Lung microvascular endothelial cell (primary cell): ENCODE results near the gene CD300LD. TPM values are rescaled to one million over a fixed set of nuclear protein-coding genes. Genes with fewer than 3 reads are reported as not detected.

Experiments
- DNase-seq, 2 donors: peaks; one replicate each; pipeline versions ENCODE4 v3.0.0 to v3.0.0-alpha.2; 2010; ENCODE audit warnings: low read depth in 2 of 2
- total RNA-seq: library from RNA; depleted of rRNA; stranded (reverse); fragments of >200 nt; gene quantifications from 2 replicates; pipeline ENCODE4 v1.2.1, GENCODE V29; 2014

Gene CD300LD
- total RNA-seq, 1 donor from 2014 or later, result not detected

DNA sequence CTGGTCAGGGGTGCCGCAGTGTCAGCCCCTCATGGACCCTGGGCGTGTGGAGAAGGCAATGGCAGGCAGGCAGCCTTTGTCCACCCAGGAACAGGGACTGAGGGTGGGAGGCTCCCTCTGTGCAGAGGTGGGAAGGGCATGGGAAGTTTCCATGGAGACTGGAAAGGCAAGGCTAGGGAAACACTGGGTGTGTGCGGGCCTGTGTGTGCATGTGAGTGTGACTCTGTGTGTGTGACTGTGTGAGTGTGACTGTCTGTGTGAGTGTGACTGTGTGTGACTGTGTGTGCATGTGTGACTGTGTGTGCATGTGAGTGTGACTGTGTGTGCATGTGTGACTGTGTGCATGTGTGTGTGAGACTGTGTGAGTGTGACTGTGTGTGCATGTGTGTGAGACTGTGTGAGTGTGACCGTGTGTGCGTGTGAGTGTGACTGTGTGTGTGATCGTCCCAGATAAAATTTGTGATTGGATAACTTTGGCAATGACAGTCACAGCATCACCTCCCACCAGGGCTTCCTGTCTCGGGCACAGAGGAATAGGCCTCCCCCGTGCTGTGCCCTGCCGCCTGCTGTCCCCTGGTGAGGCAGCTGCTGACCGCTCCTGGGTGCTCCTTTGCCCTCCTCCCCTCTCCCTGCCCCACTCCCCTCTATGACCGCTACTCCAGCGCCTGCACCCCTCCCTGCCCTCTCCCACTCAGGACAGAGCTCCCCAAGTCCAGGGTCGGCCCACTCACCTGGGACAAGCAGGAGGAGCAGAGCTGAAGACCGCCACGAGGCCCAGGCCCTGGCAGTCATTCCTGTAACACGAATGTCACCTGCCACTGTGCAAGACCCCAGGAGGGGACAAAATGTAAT lies 46.9 kb downstream of the CD300LD start:
- DNase-seq, result no peak

DNA sequence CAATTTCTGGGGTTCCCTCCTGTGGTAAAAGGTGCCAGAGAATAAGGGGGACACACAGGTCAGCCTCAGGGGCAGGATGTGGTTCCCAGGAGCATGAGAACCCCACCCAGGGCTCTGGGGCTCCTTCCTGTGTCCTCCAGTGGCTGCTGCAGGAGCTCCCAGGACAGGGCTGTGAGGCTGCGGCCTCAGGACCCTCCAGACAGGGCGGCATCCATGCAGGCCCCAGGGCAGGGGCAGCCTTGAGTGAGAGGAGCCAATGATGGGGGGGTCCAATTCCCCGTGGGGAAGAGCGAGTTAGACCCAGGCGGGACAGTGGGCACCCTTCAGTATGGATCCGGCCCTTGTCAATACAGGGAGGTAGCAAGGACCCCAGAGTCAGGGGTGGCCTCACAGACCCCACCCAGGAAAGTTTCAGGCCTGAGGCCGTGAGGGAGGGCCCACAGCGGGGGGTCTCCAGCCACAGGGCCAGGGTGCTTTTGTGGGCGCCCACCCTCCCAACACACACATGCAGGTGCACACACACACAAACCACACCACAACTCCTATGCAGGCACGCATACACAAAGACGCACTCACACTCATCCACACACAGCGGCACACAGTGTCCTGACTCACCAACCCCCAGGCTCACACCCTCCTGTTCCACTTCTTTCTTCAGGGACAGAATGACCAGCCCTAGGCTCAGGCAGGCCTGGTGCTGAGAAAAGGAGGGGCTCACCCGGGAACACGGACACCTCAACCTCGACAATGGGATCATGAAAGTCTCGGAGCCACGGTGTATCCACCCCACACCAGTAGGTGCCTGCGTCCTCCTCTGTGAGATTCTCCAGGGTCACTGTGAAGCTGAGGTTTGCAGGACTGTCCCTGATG lies 48.0 kb downstream of the CD300LD start:
- no peak for DNase-seq

DNA sequence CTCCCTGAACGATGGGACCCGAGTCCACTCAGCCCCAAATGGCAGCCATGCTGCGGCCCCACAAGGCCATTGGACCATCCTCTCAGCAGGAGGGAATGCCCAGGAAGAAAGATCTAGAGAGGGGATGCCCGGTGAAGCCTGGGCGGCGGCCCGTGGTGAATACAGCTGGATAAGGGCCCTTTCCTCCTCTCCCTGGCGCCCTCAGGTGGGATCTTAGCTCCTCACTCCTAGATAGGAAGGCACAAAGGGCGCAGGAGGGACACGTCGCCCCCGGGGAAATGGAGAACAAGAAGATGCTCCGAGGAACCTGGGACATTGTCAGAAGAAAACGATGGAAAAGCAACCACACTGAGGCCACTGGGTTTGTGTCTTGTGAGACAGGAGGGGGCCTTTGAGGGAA lies 48.7 kb downstream of the CD300LD start:
- no peak for DNase-seq

DNA sequence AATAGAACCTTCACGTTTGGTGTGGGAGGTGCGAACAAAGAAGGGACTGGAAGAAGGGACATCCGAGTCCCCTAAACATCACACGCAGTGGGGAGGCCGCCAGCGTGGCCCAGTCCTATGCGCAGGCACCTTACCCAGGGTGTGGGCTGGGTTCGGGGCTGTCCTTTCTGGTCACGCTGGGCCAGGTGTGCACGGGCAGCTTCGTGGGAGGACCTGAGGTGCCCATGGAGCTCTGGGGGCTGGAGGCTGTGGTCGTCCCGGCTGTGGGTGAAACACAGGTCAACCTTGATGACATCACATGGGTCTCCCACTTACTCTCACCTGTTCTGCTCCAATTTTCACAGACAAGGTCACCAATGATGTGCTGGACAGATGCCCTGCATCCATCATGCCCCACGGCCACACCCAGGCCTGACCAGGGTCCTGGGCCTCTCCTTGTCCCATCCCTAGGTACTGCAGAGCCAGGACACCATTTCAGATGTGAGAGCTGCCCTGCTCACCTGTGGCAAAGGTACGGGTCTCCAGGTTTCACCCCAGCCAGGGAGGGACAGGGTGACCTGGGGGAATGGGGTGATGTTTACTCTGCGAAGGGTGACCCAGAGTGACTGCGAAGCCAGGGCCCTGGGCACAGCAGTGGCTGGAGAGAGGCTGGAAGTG lies 49.2 kb downstream of the CD300LD start:
- DNase-seq, result no peak

DNA sequence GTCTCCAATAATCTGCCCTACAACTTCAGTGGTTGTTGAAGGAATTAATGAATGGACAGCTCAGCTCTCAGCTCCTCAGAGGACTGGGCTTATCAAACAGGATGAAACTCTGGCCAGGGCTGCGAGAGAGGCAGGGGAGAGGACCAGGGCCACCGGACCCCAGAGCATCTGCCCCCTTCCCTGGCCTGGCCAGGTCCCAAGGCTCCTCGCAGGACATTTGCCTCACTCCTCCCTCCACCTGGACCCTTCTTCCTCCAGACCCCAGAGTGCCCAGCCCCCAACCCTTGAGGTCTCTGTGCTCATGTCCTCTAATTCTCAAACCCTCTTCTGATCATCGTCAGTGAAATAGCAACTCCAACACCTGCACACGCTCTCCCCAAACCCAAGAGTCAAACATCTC lies 49.9 kb downstream of the CD300LD start:
- DNase-seq, result no peak

DNA sequence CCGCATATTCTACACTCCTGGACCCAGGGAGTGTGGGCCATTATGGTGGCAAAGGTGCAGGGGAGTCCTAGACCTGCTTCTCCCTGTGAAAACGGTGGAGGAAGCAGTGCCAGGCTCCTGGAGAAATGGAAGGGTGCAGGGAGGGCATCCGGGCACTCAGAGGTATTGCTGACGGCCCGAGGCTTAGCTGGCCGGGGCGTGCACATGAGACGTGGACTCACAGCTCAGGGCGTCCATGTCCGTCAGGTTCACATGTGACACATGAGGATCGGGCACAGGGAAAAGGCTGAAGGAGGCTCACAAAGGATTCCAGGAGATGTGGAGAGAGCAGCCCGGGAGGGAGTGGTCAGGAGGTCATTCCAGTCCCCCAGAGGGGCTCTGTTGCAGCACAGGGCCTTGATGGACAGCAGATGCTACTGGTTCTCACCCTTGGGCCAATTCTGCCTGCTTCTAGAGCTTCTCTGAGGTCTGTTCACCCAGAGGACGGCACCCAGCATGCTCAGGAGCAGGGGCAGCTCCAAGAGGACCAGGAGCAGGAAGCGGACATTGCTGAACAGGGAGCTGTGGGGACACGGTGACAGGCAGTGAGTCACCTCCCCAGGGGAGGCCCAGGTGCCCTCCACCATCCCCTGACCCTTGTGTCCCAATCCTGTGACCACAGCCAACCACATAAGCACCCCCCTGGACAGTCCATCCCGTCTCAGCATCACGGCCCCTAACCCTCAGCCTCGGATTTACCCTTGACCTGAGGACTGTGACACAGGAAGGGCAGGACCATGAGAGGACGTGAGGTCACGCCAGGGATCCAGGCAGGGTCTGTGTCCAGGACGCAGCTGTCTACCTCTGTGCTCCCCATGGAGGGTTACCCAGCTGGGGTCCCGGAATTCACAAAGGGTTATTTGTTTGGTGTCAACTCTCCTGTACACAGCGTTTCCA lies 50.6 kb downstream of the CD300LD start:
- DNase-seq, result no peak

DNA sequence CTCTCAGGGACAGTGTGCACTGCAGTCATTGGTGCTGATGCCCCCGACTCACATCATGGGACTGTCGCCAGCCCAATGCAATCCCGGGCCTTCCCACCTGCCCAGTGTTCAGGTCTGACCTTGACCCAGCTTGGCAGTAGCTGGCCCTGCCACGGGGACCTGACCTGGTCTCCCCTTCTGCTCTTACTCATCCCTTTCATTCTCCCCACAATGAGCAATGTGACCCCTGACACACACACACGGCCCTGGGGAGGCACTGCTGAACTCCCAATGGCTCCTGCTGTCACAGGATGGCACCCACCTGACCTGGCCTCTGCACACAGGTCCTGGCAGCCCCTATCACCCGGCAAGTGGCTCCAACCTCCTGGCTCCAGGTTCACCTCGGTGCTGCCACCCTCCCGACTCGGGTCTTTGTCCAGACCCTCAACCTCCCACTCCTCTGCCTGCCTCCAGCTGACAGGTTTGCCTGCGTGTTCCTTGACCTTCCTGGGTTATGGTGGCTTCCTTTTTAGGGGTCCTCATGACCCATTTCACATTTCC lies 52.7 kb downstream of the CD300LD start:
- DNase-seq, result no peak

DNA sequence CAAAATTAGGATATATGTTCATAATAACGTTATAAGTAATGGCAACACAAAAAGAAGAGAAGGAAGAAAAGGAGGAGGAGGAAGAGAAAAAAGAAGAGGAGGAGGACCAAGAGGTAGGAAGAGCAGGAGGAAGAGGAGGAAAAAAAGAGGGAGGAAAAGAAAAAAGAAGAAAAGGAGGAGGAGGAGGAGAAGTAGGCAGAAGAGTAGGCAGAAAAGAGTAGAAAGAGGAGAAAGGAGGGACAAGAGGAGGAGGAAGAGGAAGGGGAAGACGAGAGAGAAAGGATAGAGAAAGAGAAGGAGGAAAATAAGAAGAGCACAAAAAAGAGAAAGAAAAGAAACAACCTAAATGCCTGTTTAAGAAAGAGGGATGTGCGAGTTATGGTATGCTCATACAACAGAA lies 55.2 kb downstream of the CD300LD start:
- no peak for DNase-seq

DNA sequence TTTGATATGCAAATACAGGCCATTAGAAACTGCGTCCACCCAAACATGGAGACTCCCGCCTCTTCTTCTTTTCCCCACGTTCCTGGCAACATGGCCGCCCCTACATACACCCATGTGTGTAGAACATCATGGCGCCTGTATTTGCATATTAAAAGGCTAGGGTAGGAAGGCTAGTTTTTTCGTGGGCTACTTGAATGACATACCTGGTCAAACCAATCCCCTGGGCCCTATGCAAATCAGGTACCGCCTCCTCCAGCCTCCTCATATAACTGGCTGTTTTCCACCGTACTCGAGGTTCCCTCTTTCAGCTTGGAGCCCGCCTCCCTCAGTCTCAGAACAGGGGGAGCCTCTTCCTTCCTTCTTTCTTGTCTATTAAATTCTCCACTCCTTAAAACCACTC lies 60.0 kb downstream of the CD300LD start:
- DNase-seq, result no peak

DNA sequence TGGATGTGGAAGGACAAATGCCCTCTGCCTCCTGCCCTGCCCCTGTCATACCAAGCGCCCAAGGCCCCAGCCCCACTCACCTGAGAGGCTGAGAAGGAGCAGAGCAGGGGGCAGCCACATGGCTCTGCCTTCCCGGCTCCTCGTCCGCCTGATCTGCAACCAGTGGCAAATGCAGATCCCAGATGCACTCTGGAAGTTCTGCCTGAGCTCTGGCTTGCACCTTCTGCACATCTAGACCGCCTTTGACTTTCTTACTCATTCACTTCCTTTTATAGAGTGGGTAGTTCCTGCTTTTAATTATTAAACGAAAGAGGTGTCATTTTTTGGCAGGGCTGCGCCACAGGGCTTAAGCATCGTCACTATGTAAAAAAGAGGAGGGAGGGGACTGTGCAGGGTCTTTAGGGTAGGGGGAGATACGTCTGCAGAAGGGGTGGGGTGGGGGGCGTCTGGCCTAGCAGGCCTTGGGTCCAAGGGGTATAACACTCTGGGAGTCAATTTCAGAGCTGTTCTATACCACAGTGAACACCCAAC lies 60.8 kb downstream of the CD300LD start, which contains the start of gene CD300LB:
TSS of gene CD300LB (minus strand) at position 245 of the 531 bp plus-strand sequence. CDS start at position 120, 125 bp downstream.
- DNase-seq, result no peak

DNA sequence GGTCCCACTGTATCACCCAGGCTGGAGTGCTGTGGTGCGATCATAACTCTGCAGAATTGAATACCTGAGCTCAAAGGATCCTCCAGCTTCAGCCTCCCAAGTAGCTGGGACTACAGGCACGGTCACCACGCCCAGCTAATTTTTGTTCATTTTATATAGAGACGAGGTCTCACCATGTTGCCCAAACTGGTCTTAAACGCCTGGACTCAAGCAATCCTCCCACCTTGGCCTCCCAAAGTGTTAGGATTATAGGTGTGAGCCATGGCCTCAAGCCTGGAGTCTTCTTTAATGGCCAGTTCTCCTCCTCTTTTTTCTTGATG lies 61.3 kb downstream of the CD300LD start:
- no peak for DNase-seq

Other genes with a start within 250 kb of the CD300LD start
- gene BTBD17, start 230.4 kb downstream of the CD300LD start, total RNA-seq, result not detected in 2 replicates
- gene GPR142, start 224.8 kb downstream of the CD300LD start, total RNA-seq, result not detected in 2 replicates
- 0.22 and 0.40 TPM in 2 replicates for gene GPRC5C, start 160.2 kb downstream of the CD300LD start, total RNA-seq
- not detected in 2 replicates for gene CD300A, start 125.6 kb downstream of the CD300LD start, total RNA-seq
- gene CD300LB, start 60.8 kb downstream of the CD300LD start, total RNA-seq, result not detected in 2 replicates
- gene CD300C, start 46.2 kb downstream of the CD300LD start, total RNA-seq, result not detected in 2 replicates
- not detected in 2 replicates for gene CD300H, start 24.8 kb downstream of the CD300LD start, total RNA-seq
- gene CD300E, start 31.5 kb upstream of the CD300LD start, total RNA-seq, result not detected in 2 replicates
- gene CD300LF, start 120.6 kb upstream of the CD300LD start, total RNA-seq, result not detected in 2 replicates
- 0.20 and 0.22 TPM in 2 replicates for gene RAB37, start 145.0 kb upstream of the CD300LD start, total RNA-seq
- gene NHERF1, start 156.3 kb upstream of the CD300LD start, total RNA-seq, result 4.4 and 4.6 TPM in 2 replicates
- gene NAT9, start 184.1 kb upstream of the CD300LD start, total RNA-seq, result 15.5 and 20.0 TPM in 2 replicates